K562 (cell line): ENCODE measurements around the gene ZMIZ1. TPM values are rescaled to one million over a fixed set of nuclear protein-coding genes. Genes with fewer than 3 reads are reported as not detected.

Experiments
- AFF4 ChIP-seq: sonication (generic); formaldehyde crosslinking; IDR thresholded peaks from 2 replicates; pipeline ENCODE4 v1.8.0; 2023; ENCODE audit warnings: mild to moderate bottlenecking, missing genetic modification reagents
- GATA2 ChIP-seq: sonication (generic); formaldehyde crosslinking; IDR thresholded peaks from 2 replicates; pipeline ENCODE4 v1.4.0; 2020; ENCODE audit warnings: mild to moderate bottlenecking, missing genetic modification reagents
- JUND ChIP-seq, 2 experiments: IDR thresholded peaks; 2 replicates in 1 of 2; 3 replicates in 1 of 2; pipeline ENCODE4 v1.6.1; 2011; ENCODE audit warnings: borderline replicate concordance in 2 of 2, low read depth in 2 of 2, low read length in 2 of 2, improper control_type of control experiment in 1 of 2, missing biosample characterization in 1 of 2, missing genetic modification characterization in 1 of 2, missing genetic modification reagents in 1 of 2
- KLF16 ChIP-seq: IDR thresholded peaks from 2 replicates; pipeline ENCODE4 v1.6.1; 2016; ENCODE audit warnings: antibody characterized with exemption
- MAZ ChIP-seq, 2 experiments: fragments of 450-650 bp in 1 of 2; sonication (generic) in 1 of 2; formaldehyde crosslinking; IDR thresholded peaks in 1 of 2; conservative IDR thresholded peaks in 1 of 2; 2 replicates each; pipeline versions ENCODE4 v1.4.0 to v1.5.0; 2020; ENCODE audit warnings: mild to moderate bottlenecking in 1 of 2, missing genetic modification reagents in 1 of 2
- PHB2 ChIP-seq: fragments of 450-650 bp; IDR thresholded peaks from 2 replicates; pipeline ENCODE4 v1.6.1; 2017; ENCODE audit warnings: low read depth
- POLR2AphosphoS2 ChIP-seq: IDR thresholded peaks from 2 replicates; pipeline ENCODE4 v1.6.1; 2012; ENCODE audit warnings: low read length, improper control_type of control experiment
- XRCC4 ChIP-seq: IDR thresholded peaks from one replicate; pipeline ENCODE4 v1.6.1; 2011; ENCODE audit not compliant: insufficient read depth, insufficient read length; ENCODE audit errors: extremely low read depth
- ZNF3 ChIP-seq: fragments of 250-450 bp; sonication (Bioruptor Pico); IDR thresholded peaks from 2 replicates; pipeline ENCODE4 v1.5.0; 2021; ENCODE audit warnings: mild to moderate bottlenecking, moderate library complexity
- ZNF584 ChIP-seq: fragments of 200-800 bp; sonication (Bioruptor generic); IDR thresholded peaks from 2 replicates; pipeline ENCODE4 v1.6.1; 2016; ENCODE audit warnings: low read depth, mild to moderate bottlenecking, missing genetic modification characterization, missing compliant biosample characterization
- ZNF75A ChIP-seq: fragments of 450-650 bp; formaldehyde crosslinking; IDR thresholded peaks from 2 replicates; pipeline ENCODE4 v1.4.0; 2020; ENCODE audit warnings: mild to moderate bottlenecking
- polyA plus RNA-seq, 8 experiments: library from polyadenylated mRNA; depleted of rRNA in 4 of 8; stranded (reverse) in 5 of 8; unstranded in 3 of 8; fragments of >200 nt; fragmentation: Nextera tagmentation in 2 of 8; fragmentation: Illumina TruSeq in 1 of 8; extraction: Ambion mirVana in 2 of 8; extraction: Trizol in 1 of 8; gene quantifications; 2 replicates each; pipeline versions ENCODE4 v1.2.1 to v1.2.3, GENCODE V29; 2011 to 2014; ENCODE audit warnings: inconsistent platforms in 1 of 8, missing spikeins in 1 of 8
- total RNA-seq, 7 experiments: library from RNA; depleted of rRNA in 6 of 7; stranded (reverse); fragments of >200 nt in 6 of 7; fragmentation: Illumina TruSeq in 2 of 7; extraction: Trizol in 2 of 7; gene quantifications; 2 replicates each; pipeline versions ENCODE4 v1.2.1 to v1.2.3, GENCODE V29; 2011 to 2021; ENCODE audit warnings: low replicate concordance in 1 of 7
- TF ChIP-seq, protein P1 (sequence below): fragments of 250-450 bp; sonication (Bioruptor Pico); IDR thresholded peaks from 2 replicates; pipeline ENCODE4 v1.8.0; 2021; ENCODE audit warnings: moderate library complexity, mild to moderate bottlenecking, inconsistent platforms
- TF ChIP-seq, protein P2 (sequence below): sonication (generic); formaldehyde crosslinking; IDR thresholded peaks from 2 replicates; pipeline ENCODE4 v1.8.1; 2023; ENCODE audit warnings: mild to moderate bottlenecking, missing genetic modification reagents
- TF ChIP-seq, protein P3 (sequence below): sonication (generic); formaldehyde crosslinking; IDR thresholded peaks from 2 replicates; pipeline ENCODE4 v1.8.0; 2022; ENCODE audit warnings: mild to moderate bottlenecking, missing genetic modification reagents

The ZMIZ1 gene
- total and polyA plus RNA-seq, 9 of the 15 experiments (the other 6 are each of a cell fraction or from before 2014, with no cell fraction given): 1.0 to 37.3 (median 4.3) TPM

- TF ChIP-seq KLF16 (no peak), XRCC4 (no peak), PHB2 (no peak), ZNF3 (CRISPR knock-in tag) (no peak), POLR2AphosphoS2 (no peak), MAZ (CRISPR knock-in tag; conservative IDR thresholded peaks at IDR 0.05 in 1 of 2, IDR thresholded peaks at IDR 0.05 in 1 of 2) (peak in 1 of 2 experiments; percentile 85; a peak in 3 of 4 replicates), ZNF584 (CRISPR knock-in tag) (no peak; the same call in 1 of the 2 replicates), JUND (IDR thresholded peaks at IDR 0.05; ENCODE audit: borderline replicate concordance, low read depth, low read length) (peak; percentile 55; the same call in 1 of the 2 replicates), JUND (tag; IDR thresholded peaks at IDR 0.05; ENCODE audit: borderline replicate concordance, low read depth, low read length) (peak; percentile 27; the same call in 1 of the 3 replicates), GATA2 (CRISPR knock-in tag) (no peak), ZNF75A (CRISPR knock-in tag) (no peak), AFF4 (CRISPR knock-in tag) (no peak)
- TF ChIP-seq, protein P1, sequence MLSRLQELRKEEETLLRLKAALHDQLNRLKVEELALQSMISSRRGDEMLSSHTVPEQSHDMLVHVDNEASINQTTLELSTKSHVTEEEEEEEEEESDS (CRISPR knock-in tag): no peak
- TF ChIP-seq, protein P2, sequence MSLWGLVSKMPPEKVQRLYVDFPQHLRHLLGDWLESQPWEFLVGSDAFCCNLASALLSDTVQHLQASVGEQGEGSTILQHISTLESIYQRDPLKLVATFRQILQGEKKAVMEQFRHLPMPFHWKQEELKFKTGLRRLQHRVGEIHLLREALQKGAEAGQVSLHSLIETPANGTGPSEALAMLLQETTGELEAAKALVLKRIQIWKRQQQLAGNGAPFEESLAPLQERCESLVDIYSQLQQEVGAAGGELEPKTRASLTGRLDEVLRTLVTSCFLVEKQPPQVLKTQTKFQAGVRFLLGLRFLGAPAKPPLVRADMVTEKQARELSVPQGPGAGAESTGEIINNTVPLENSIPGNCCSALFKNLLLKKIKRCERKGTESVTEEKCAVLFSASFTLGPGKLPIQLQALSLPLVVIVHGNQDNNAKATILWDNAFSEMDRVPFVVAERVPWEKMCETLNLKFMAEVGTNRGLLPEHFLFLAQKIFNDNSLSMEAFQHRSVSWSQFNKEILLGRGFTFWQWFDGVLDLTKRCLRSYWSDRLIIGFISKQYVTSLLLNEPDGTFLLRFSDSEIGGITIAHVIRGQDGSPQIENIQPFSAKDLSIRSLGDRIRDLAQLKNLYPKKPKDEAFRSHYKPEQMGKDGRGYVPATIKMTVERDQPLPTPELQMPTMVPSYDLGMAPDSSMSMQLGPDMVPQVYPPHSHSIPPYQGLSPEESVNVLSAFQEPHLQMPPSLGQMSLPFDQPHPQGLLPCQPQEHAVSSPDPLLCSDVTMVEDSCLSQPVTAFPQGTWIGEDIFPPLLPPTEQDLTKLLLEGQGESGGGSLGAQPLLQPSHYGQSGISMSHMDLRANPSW (CRISPR knock-in tag): no peak
- TF ChIP-seq, protein P3, sequence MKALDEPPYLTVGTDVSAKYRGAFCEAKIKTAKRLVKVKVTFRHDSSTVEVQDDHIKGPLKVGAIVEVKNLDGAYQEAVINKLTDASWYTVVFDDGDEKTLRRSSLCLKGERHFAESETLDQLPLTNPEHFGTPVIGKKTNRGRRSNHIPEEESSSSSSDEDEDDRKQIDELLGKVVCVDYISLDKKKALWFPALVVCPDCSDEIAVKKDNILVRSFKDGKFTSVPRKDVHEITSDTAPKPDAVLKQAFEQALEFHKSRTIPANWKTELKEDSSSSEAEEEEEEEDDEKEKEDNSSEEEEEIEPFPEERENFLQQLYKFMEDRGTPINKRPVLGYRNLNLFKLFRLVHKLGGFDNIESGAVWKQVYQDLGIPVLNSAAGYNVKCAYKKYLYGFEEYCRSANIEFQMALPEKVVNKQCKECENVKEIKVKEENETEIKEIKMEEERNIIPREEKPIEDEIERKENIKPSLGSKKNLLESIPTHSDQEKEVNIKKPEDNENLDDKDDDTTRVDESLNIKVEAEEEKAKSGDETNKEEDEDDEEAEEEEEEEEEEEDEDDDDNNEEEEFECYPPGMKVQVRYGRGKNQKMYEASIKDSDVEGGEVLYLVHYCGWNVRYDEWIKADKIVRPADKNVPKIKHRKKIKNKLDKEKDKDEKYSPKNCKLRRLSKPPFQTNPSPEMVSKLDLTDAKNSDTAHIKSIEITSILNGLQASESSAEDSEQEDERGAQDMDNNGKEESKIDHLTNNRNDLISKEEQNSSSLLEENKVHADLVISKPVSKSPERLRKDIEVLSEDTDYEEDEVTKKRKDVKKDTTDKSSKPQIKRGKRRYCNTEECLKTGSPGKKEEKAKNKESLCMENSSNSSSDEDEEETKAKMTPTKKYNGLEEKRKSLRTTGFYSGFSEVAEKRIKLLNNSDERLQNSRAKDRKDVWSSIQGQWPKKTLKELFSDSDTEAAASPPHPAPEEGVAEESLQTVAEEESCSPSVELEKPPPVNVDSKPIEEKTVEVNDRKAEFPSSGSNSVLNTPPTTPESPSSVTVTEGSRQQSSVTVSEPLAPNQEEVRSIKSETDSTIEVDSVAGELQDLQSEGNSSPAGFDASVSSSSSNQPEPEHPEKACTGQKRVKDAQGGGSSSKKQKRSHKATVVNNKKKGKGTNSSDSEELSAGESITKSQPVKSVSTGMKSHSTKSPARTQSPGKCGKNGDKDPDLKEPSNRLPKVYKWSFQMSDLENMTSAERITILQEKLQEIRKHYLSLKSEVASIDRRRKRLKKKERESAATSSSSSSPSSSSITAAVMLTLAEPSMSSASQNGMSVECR (CRISPR knock-in tag): no peak; the same call in 1 of the 2 replicates
Measured at GRCh38 chr10:79068562-79069324, at the start of gene ZMIZ1 (continued).
